Suprapubic skin (tissue), 4 donors: ENCODE results near the gene ZBTB16.

Experiments
- EP300 ChIP-seq: sonication (generic); formaldehyde crosslinking; IDR thresholded peaks from one replicate; pipeline ENCODE4 v1.6.1; 2017; ENCODE audit warnings: antibody characterized with exemption
- POLR2A ChIP-seq, 2 donors: fragments of 450-650 bp; IDR thresholded peaks; one replicate each; pipeline ENCODE4 v1.6.1; 2017; ENCODE audit warnings: antibody characterized with exemption in 2 of 2, mild to moderate bottlenecking in 2 of 2, moderate library complexity in 2 of 2
- POLR2AphosphoS5 ChIP-seq, 3 donors: sonication (generic); formaldehyde crosslinking; IDR thresholded peaks; one replicate each; pipeline ENCODE4 v1.6.1; 2017; ENCODE audit warnings: antibody characterized with exemption in 3 of 3
- TF ChIP-seq, protein P1 (sequence below), 2 donors: fragments of 200-600 bp in 1 of 2; fragments of 450-650 bp in 1 of 2; sonication (generic) in 1 of 2; IDR thresholded peaks; one replicate each; pipeline ENCODE4 v1.5.1; 2016 to 2019; ENCODE audit warnings: antibody characterized with exemption in 2 of 2, mild to moderate bottlenecking in 1 of 2, moderate library complexity in 1 of 2

DNA sequence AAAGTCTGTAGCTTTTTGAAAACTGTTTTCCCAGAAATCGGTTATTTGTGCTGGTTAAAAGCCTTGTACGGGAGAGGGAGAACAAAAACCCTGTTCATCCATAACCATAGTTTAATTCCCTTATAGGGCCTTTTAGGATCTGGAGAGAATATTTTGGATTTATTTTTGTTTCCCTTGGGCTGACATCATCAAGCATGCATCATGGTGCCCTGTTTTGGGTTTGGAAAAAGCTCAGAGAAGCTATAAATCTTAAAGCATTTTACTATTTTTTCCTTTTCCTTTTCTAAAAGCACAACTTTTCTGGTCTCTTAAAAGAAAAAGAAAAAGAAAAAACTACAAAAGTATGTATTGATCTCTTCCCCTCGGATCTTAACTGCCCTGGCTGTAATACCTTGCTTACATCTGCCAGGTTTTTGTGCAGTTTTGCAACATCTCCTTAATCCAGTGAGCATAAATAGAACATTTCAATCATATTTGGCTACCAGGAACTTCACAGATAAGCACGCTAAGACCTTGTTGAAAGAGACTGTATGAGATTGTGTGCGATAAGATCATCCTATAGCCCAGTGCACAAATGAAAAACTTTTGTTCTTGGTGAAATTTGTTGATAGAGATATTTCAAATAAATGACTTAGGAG lies 88.0 kb downstream of the ZBTB16 start:
- TF ChIP-seq, protein P1, sequence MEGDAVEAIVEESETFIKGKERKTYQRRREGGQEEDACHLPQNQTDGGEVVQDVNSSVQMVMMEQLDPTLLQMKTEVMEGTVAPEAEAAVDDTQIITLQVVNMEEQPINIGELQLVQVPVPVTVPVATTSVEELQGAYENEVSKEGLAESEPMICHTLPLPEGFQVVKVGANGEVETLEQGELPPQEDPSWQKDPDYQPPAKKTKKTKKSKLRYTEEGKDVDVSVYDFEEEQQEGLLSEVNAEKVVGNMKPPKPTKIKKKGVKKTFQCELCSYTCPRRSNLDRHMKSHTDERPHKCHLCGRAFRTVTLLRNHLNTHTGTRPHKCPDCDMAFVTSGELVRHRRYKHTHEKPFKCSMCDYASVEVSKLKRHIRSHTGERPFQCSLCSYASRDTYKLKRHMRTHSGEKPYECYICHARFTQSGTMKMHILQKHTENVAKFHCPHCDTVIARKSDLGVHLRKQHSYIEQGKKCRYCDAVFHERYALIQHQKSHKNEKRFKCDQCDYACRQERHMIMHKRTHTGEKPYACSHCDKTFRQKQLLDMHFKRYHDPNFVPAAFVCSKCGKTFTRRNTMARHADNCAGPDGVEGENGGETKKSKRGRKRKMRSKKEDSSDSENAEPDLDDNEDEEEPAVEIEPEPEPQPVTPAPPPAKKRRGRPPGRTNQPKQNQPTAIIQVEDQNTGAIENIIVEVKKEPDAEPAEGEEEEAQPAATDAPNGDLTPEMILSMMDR (IDR thresholded peaks at IDR 0.05), result no peak
- TF ChIP-seq EP300, result no peak
- TF ChIP-seq POLR2A (IDR thresholded peaks at IDR 0.05), result no peak
- peak in 1 of 3 donors; percentile 3 for TF ChIP-seq POLR2AphosphoS5 (IDR thresholded peaks at IDR 0.05)
